Naive thymus-derived CD4-positive, alpha-beta T cell (primary cell): ENCODE results near the gene APEX1. TPM values are rescaled to one million over a fixed set of nuclear protein-coding genes. Genes with fewer than 3 reads are reported as not detected.
A peak's percentile ranks its signal among the peaks of the same experiment; 100 is the strongest.

Experiments used
- ATAC-seq: fragments of 150-1000 bp; cut with Tn5 transposase; 2 replicates; pipeline ENCODE4 v1.10.0; 2021; ENCODE audit warnings: mild to moderate bottlenecking, moderate library complexity
- CTCF ChIA-PET: fragments of 350-600 bp; sonication (Branson Sonifier 250); formaldehyde crosslinking; loops from one replicate; lab custom pipeline; 2021; ENCODE audit warnings: antibody characterized with exemption; lab: Charles Lee
- POLR2A ChIA-PET: fragments of 350-600 bp; sonication (Branson Sonifier 250); formaldehyde crosslinking; loops from one replicate; lab custom pipeline; 2021; ENCODE audit warnings: antibody characterized with exemption, inconsistent platforms; lab: Charles Lee
- DNase-seq, 9 donors: peaks; one replicate each; pipeline versions ENCODE4 v3.0.0 to v3.0.0-alpha.2; 2020 to 2022; ENCODE audit warnings: mixed read lengths in 1 of 9
- H3K27ac ChIP-seq: one replicate; pipeline ENCODE4 v1.7.0; 2013; ENCODE audit warnings: mild to moderate bottlenecking, low read depth, low read length, moderate library complexity
- H3K27me3 ChIP-seq, 2 donors: one replicate each; pipeline ENCODE4 v1.7.0; 2013; ENCODE audit warnings: low read length in 2 of 2, mild to moderate bottlenecking in 2 of 2, moderate library complexity in 2 of 2; ENCODE audit not compliant: control insufficient read depth in 2 of 2, insufficient read depth in 2 of 2
- H3K36me3 ChIP-seq, 3 experiments: 1 replicate in 2 of 3; 2 replicates in 1 of 3; pipeline ENCODE4 v1.7.0; 2013; ENCODE audit warnings: low read length in 3 of 3, mild to moderate bottlenecking in 3 of 3, moderate library complexity in 1 of 3; ENCODE audit not compliant: insufficient read depth in 3 of 3, control insufficient read depth in 2 of 3
- H3K4me1 ChIP-seq, 2 donors: one replicate each; pipeline ENCODE4 v1.7.0; 2013; ENCODE audit warnings: low read length in 2 of 2, mild to moderate bottlenecking in 2 of 2, moderate library complexity in 1 of 2; ENCODE audit not compliant: control insufficient read depth in 2 of 2, insufficient read depth in 2 of 2
- H3K4me3 ChIP-seq: 2 replicates; pipeline ENCODE4 v1.7.0; 2013; ENCODE audit warnings: mild to moderate bottlenecking, low read length
- H3K9me3 ChIP-seq, 3 experiments: 1 replicate in 2 of 3; 2 replicates in 1 of 3; pipeline ENCODE4 v1.7.0; 2013; ENCODE audit warnings: low read length in 3 of 3; ENCODE audit not compliant: control insufficient read depth in 2 of 3
- H3K27ac Mint-ChIP-seq, 9 donors: one replicate each; pipeline ENCODE4 v1.8.0; 2020 to 2022; ENCODE audit warnings: mixed read lengths in 9 of 9, mild to moderate bottlenecking in 8 of 9, moderate library complexity in 5 of 9, inconsistent platforms in 2 of 9
- H3K27me3 Mint-ChIP-seq, 5 donors: one replicate each; pipeline ENCODE4 v1.8.0; 2021 to 2022; ENCODE audit warnings: mixed read lengths in 5 of 5, mild to moderate bottlenecking in 1 of 5
- H3K36me3 Mint-ChIP-seq, 5 donors: one replicate each; pipeline ENCODE4 v1.8.0; 2020 to 2022; ENCODE audit warnings: mixed read lengths in 5 of 5, mild to moderate bottlenecking in 3 of 5, inconsistent platforms in 1 of 5
- H3K4me1 Mint-ChIP-seq, 7 donors: one replicate each; pipeline ENCODE4 v1.8.0; 2020 to 2022; ENCODE audit warnings: mixed read lengths in 7 of 7, mild to moderate bottlenecking in 3 of 7, inconsistent platforms in 1 of 7
- H3K4me3 Mint-ChIP-seq, 10 donors: one replicate each; pipeline ENCODE4 v1.8.0; 2020 to 2022; ENCODE audit warnings: mild to moderate bottlenecking in 10 of 10, mixed read lengths in 10 of 10, moderate library complexity in 6 of 10, inconsistent platforms in 2 of 10
- H3K9me3 Mint-ChIP-seq, 11 donors: one replicate each; pipeline ENCODE4 v1.8.0; 2020 to 2022; ENCODE audit warnings: mixed read lengths in 11 of 11, mild to moderate bottlenecking in 4 of 11, inconsistent platforms in 1 of 11, moderate library complexity in 1 of 11
- intact Hi-C, 2 donors: fragments of 100-400 bp; cut with micrococcal nuclease; formaldehyde crosslinking; loops; one replicate each; pipeline ENCODE4 v1.15.1; 2023
- polyA plus RNA-seq, 2 donors: library from polyadenylated mRNA; unstranded; fragments of 300-500 nt; fragmentation: Illumina TruSeq; gene quantifications; one replicate each; pipeline ENCODE4 v1.2.3, GENCODE V29; 2021
- total RNA-seq, 6 experiments: library from RNA in 5 of 6; stranded (reverse) in 5 of 6; gene quantifications; 1 replicate in 5 of 6; 2 replicates in 1 of 6; pipeline ENCODE4 v1.2.3 and lab custom pipeline; 2021 to 2026

Gene APEX1
- total and polyA plus RNA-seq, 7 experiments from 2014 or later, result 97.4 to 205 (median 135) TPM

GRCh38 chr14:20456971-20457370 lies 1.9 kb downstream of the APEX1 start:
- H3K36me3 Mint-ChIP-seq, result peaks cover 6 to 26% (median 14%) of the 10 kb centered on the region in 5 donors
- peaks cover 0 to 5% (median 0%) of the 10 kb centered on the region in 11 donors for H3K9me3 Mint-ChIP-seq
- Histone ChIP-seq H3K27ac (peak overlapping the region; percentile 85), H3K36me3 (peaks cover 24 to 45% (median 25%) of the 10 kb centered on the region in 3 experiments), H3K9me3 (no peaks in the 10 kb centered on the region), H3K4me1 (peaks cover 23 to 29% of the 10 kb centered on the region in 2 donors), H3K27me3 (no peaks in the 10 kb centered on the region), H3K4me3 (no peak overlapping the region)
- ChIA-PET POLR2A (interaction anchor here (0.9 to 4.4 kb wide), 4 partner anchors 13 to 157 kb away, joined by 3 to 47 read pairs (median 14); partner anchors contain the start of genes PARP2 and PNP), CTCF (no interaction called here)
- peak overlapping the region in 2 of 10 donors; percentile 10 to 56 for H3K4me3 Mint-ChIP-seq
- no peaks in the 10 kb centered on the region for H3K27me3 Mint-ChIP-seq
- peak overlapping the region in 1 of 9 donors; percentile 54 for H3K27ac Mint-ChIP-seq
- intact Hi-C loops, result loop anchor here in 1 of 2 donors (10.0 kb wide), 1 partner anchor 998 kb away; the partner anchor contains the start of gene CHD8
- no peak for DNase-seq
- ATAC-seq, result no peak
- H3K4me1 Mint-ChIP-seq, result peaks cover 22 to 47% (median 34%) of the 10 kb centered on the region in 7 donors

- no peaks in the 10 kb centered on the region for H3K27me3 Mint-ChIP-seq
- Histone ChIP-seq H3K4me1 (peaks cover 27 to 36% of the 10 kb centered on the region in 2 donors), H3K36me3 (peaks cover 24 to 40% (median 25%) of the 10 kb centered on the region in 3 experiments), H3K27ac (peak overlapping the region; percentile 96), H3K4me3 (no peak overlapping the region), H3K9me3 (no peaks in the 10 kb centered on the region), H3K27me3 (no peaks in the 10 kb centered on the region)
- peaks cover 0 to 5% (median 0%) of the 10 kb centered on the region in 11 donors for H3K9me3 Mint-ChIP-seq
- peak overlapping the region in 1 of 10 donors; percentile 32 for H3K4me3 Mint-ChIP-seq
- intact Hi-C loops, result loop anchor here in 1 of 2 donors (10.0 kb wide), 1 partner anchor 997 kb away; the partner anchor contains the start of gene CHD8
- DNase-seq (no peak), ATAC-seq (no peak)
- ChIA-PET CTCF (no interaction called here), POLR2A (interaction anchor here (0.6 to 1.5 kb wide), 6 partner anchors 10 to 224 kb away, joined by 3 to 5 read pairs (median 4); partner anchors contain the start of gene PNP)
- H3K36me3 Mint-ChIP-seq, result peaks cover 5 to 20% (median 9%) of the 10 kb centered on the region in 5 donors
- H3K4me1 Mint-ChIP-seq, result peaks cover 18 to 40% (median 32%) of the 10 kb centered on the region in 7 donors
- peak overlapping the region in 7 of 9 donors; percentile 54 to 98 (median 88) for H3K27ac Mint-ChIP-seq
Observed at GRCh38 chr14:20458031-20458789, 3.2 kb downstream of the APEX1 start.

DNA sequence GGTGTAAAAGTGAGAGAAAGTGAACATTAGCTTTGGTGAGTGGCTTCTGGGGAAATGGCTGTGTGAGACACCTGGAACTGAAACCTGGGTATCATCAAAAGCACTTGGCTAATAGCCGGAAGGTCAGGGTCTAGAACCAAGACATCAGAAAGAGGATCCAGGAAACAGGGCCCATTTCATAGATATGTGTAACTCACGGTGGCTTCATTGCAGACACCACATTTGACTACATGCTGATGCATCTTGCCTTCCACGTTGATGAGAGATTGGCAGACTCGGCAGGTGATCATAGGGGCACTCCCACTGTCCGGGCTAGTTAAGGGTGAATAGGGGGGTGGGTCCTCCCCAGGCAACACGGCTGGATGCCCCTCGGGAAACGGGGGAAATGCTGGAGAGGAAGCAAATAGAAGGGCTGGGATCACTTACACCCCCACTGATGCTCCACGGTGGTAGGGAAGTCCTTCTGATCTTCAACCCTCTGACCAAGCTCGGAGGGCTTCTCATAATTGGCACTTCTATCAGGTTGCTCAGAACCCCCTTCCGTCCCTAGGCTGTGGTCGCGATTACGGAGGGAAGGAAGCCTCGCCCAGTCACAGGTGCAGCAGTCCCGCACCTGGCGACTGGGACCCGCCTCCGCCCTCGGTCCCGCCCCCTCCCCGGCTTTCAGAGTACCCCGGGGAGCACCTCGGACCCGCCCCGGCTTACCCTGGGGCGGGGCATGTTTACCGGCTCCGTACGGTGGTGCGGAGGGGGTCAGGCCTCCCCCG lies 5.6 kb downstream of the APEX1 start:
- CTCF ChIA-PET, result interaction anchor here (1.0 to 1.6 kb wide), 3 partner anchors 11 to 46 kb away, joined by 3 to 8 read pairs (median 3); no protein-coding TSS in a partner anchor
- peak in 7 of 9 donors; percentile 15 to 84 (median 77) for DNase-seq
- H3K36me3 Mint-ChIP-seq, result peaks cover 5 to 20% (median 9%) of the 10 kb centered on the region in 5 donors
- POLR2A ChIA-PET, result interaction anchor here (0.8 to 4.9 kb wide), 18 partner anchors 9 to 320 kb away, joined by 3 to 38 read pairs (median 12); partner anchors contain the start of genes PARP2, PNP, RNASE4 and RNASE6
- intact Hi-C loops, result loop anchor here (1.0 to 5.0 kb wide), 10 partner anchors 9 to 924 kb away; partner anchors contain the start of genes PARP2 (in 2 of the 2), PNP (in 2 of the 2), TEP1 (in 2 of the 2) and HNRNPC (in 1 of the 2)
- H3K4me3 ChIP-seq, result peak overlapping the region; percentile 83
- H3K9me3 ChIP-seq, result no peaks in the 10 kb centered on the region
- H3K27ac Mint-ChIP-seq, result peak overlapping the region; percentile 88 to 99 (median 92)
- peaks cover 24 to 40% (median 25%) of the 10 kb centered on the region in 3 experiments for H3K36me3 ChIP-seq
- peaks cover 0 to 2% (median 0%) of the 10 kb centered on the region in 5 donors for H3K27me3 Mint-ChIP-seq
- peaks cover 0 to 5% (median 0%) of the 10 kb centered on the region in 11 donors for H3K9me3 Mint-ChIP-seq
- H3K4me1 Mint-ChIP-seq, result peaks cover 18 to 36% (median 32%) of the 10 kb centered on the region in 7 donors
- H3K4me1 ChIP-seq, result peaks cover 27 to 29% of the 10 kb centered on the region in 2 donors
- peak overlapping the region; percentile 81 to 97 (median 92) for H3K4me3 Mint-ChIP-seq
- H3K27me3 ChIP-seq, result no peaks in the 10 kb centered on the region
- ATAC-seq, result peak; percentile 15
- H3K27ac ChIP-seq, result peak overlapping the region; percentile 96

GRCh38 chr14:20461225-20462141 lies 6.5 kb downstream of the APEX1 start, which contains the start of gene PIP4P1:
PIP4P1 (minus strand) TSS chr14:20461434; CDS start chr14:20461325, 109 bp downstream.
- H3K9me3 ChIP-seq, result no peaks in the 10 kb centered on the region
- ATAC-seq, result peak; percentile 92
- ChIA-PET CTCF (interaction anchor here (0.6 to 1.6 kb wide), 6 partner anchors 10 to 47 kb away, joined by 3 to 8 read pairs (median 3); no protein-coding TSS in a partner anchor), POLR2A (interaction anchor here (0.5 to 4.9 kb wide), 30 partner anchors 8 to 320 kb away, joined by 3 to 38 read pairs (median 5); partner anchors contain the start of genes PARP2, PNP, RNASE4 and RNASE6)
- H3K27ac ChIP-seq, result peak within 1 kb of the TSS; percentile 96
- no peaks in the 10 kb centered on the region for H3K27me3 ChIP-seq
- Mint-ChIP-seq H3K4me1 (peaks cover 18 to 36% (median 32%) of the 10 kb centered on the region in 7 donors), H3K27ac (peak within 1 kb of the TSS; percentile 88 to 99 (median 92)), H3K36me3 (peaks cover 5 to 20% (median 9%) of the 10 kb centered on the region in 5 donors), H3K9me3 (peaks cover 0 to 5% (median 0%) of the 10 kb centered on the region in 11 donors), H3K27me3 (peaks cover 0 to 2% (median 0%) of the 10 kb centered on the region in 5 donors), H3K4me3 (peak within 1 kb of the TSS; percentile 81 to 97 (median 92))
- intact Hi-C loops, result loop anchor here (1.0 to 5.0 kb wide), 10 partner anchors 8 to 923 kb away; partner anchors contain the start of genes PARP2 (in 2 of the 2), PNP (in 2 of the 2), TEP1 (in 2 of the 2) and HNRNPC (in 1 of the 2)
- peaks cover 19 to 37% (median 25%) of the 10 kb centered on the region in 3 experiments for H3K36me3 ChIP-seq
- peak within 1 kb of the TSS; percentile 83 for H3K4me3 ChIP-seq
- H3K4me1 ChIP-seq, result peaks cover 19 to 20% of the 10 kb centered on the region in 2 donors
- DNase-seq, result peak; percentile 95 to 100 (median 99)

GRCh38 chr14:20468764-20469241 lies 13.8 kb downstream of the APEX1 start:
- H3K4me1 Mint-ChIP-seq, result peaks cover 34 to 43% (median 38%) of the 10 kb centered on the region in 7 donors
- H3K4me3 ChIP-seq, result peak overlapping the region; percentile 87
- no peak for ATAC-seq
- peaks cover 0 to 15% (median 13%) of the 10 kb centered on the region in 3 experiments for H3K36me3 ChIP-seq
- peak overlapping the region; percentile 95 to 100 (median 99) for H3K4me3 Mint-ChIP-seq
- DNase-seq, result no peak
- peak overlapping the region; percentile 89 to 98 (median 97) for H3K27ac Mint-ChIP-seq
- intact Hi-C loops, result loop anchor here (1.0 to 2.0 kb wide), 10 partner anchors 8 to 214 kb away; partner anchors contain the start of genes PIP4P1 (in 2 of the 2), APEX1 (in 1 of the 2), PARP2 (in 1 of the 2) and TEP1 (in 1 of the 2)
- H3K27me3 Mint-ChIP-seq, result peaks cover 0 to 6% (median 0%) of the 10 kb centered on the region in 5 donors
- H3K36me3 Mint-ChIP-seq, result peaks cover under 1 to 23% (median 19%) of the 10 kb centered on the region in 5 donors
- POLR2A ChIA-PET, result interaction anchor here (1.3 to 4.8 kb wide), 7 partner anchors 8 to 141 kb away, joined by 3 to 47 read pairs (median 21); partner anchors contain the start of genes APEX1, OSGEP and PIP4P1
- no peaks in the 10 kb centered on the region for H3K27me3 ChIP-seq
- peaks cover 0 to 2% (median 0%) of the 10 kb centered on the region in 11 donors for H3K9me3 Mint-ChIP-seq
- H3K9me3 ChIP-seq, result no peaks in the 10 kb centered on the region
- H3K27ac ChIP-seq, result peak overlapping the region; percentile 87
- peaks cover 13 to 32% of the 10 kb centered on the region in 2 donors for H3K4me1 ChIP-seq
- CTCF ChIA-PET, result interaction anchor here (1.1 kb wide), 1 partner anchor 47 kb away, joined by 3 read pairs; no protein-coding TSS in a partner anchor
